Heart right ventricle (tissue), 16 donors: ENCODE data around the gene CTBP2. TPM values are rescaled to one million over a fixed set of nuclear protein-coding genes. Genes with fewer than 3 reads are reported as not detected.

Experiments used
- ATAC-seq, 8 donors: fragments of 200-7000 bp; cut with Tn5 transposase; one replicate each; pipeline ENCODE4 v1.9.1; 2020; ENCODE audit warnings: mild to moderate bottlenecking in 8 of 8, moderate library complexity in 8 of 8, moderate number of reproducible peaks in 1 of 8
- DNase-seq, 2 donors: peaks; one replicate each; pipeline ENCODE4 v3.0.0-alpha.2; 2020
- H3K27ac ChIP-seq, 10 donors: fragments of 200-600 bp; sonication (generic) in 2 of 10; one replicate each; pipeline versions ENCODE4 v1.5.0 to v1.8.0; 2020 to 2022; ENCODE audit warnings: mild to moderate bottlenecking in 3 of 10
- H3K27me3 ChIP-seq, 7 donors: fragments of 200-600 bp; one replicate each; pipeline ENCODE4 v1.8.0; 2021 to 2022; ENCODE audit warnings: mild to moderate bottlenecking in 2 of 7
- H3K36me3 ChIP-seq, 9 donors: fragments of 200-600 bp; sonication (generic) in 1 of 9; one replicate each; pipeline versions ENCODE4 v1.5.0 to v1.8.0; 2020 to 2022; ENCODE audit warnings: mild to moderate bottlenecking in 2 of 9
- H3K4me1 ChIP-seq, 9 donors: fragments of 200-600 bp; sonication (generic) in 1 of 9; one replicate each; pipeline versions ENCODE4 v1.5.0 to v1.8.0; 2020 to 2022; ENCODE audit warnings: mild to moderate bottlenecking in 4 of 9
- H3K4me3 ChIP-seq, 10 donors: fragments of 200-600 bp; sonication (generic) in 2 of 10; one replicate each; pipeline versions ENCODE4 v1.5.0 to v1.8.0; 2020 to 2022; ENCODE audit warnings: mild to moderate bottlenecking in 7 of 10, moderate library complexity in 2 of 10
- H3K9me3 ChIP-seq, 11 donors: fragments of 200-600 bp in 10 of 11; sonication (generic) in 2 of 11; one replicate each; pipeline versions ENCODE4 v1.5.0 to v1.8.0; 2013 to 2022; ENCODE audit warnings: mild to moderate bottlenecking in 2 of 11, control low read depth in 1 of 11, moderate library complexity in 1 of 11
- WGBS, 2 donors: extraction: QIAGEN DNeasy Blood & Tissue Kit; methylation state at CpG; one replicate each; pipeline ENCODE4 v1.1.7; 2013; ENCODE audit warnings: inconsistent platforms in 1 of 2; 5-methylcytosine and 5-hydroxymethylcytosine counted together
- intact Hi-C, 10 donors: fragments of 100-400 bp; cut with DNase I; formaldehyde crosslinking; loops; one replicate each; pipeline versions ENCODE4 v1.11.1 to v1.14.2; 2022
- polyA plus RNA-seq, 2 donors: library from polyadenylated mRNA; stranded (reverse); fragments of 200-250 nt; gene quantifications; one replicate each; pipeline ENCODE4 v1.2.3, GENCODE V29; 2013
- total RNA-seq, 10 donors: library from RNA; stranded (reverse); fragmentation: NEBNext Ultra II Directional in 3 of 10; extraction: Animal tissue kit (Norgen Biotek cat#: 25700) in 3 of 10; gene quantifications; one replicate each; pipeline versions ENCODE4 v1.2.1 to v1.2.4, GENCODE V29; 2021 to 2023
- TF ChIP-seq, protein P1 (sequence below), 9 donors: fragments of 200-600 bp; sonication (generic) in 2 of 9; IDR thresholded peaks; one replicate each; pipeline versions ENCODE4 v1.5.0 to v1.8.0; 2021 to 2022; ENCODE audit warnings: antibody characterized with exemption in 9 of 9, mild to moderate bottlenecking in 5 of 9, moderate library complexity in 1 of 9
- donor health status: Arrhythmogenic right ventricular cardiomyopathy.
- donor health status: ischemic (EF 13 %, LVEDD 7.1; RV severe dilation, severe dysfunction).
- donor health status: healthy with polysubstance abuse.
- donor health status: DM: no; HTN: yes; CAD: no.
- donor health status: DM: no; HTN: no; CAD: no.
- donor health status: ischemic (EF 25% LVEDD 6.9; RV normal size, moderate dysfunction).
- donor health status: ischemic (EF 25% LVEDD 5.7; RV mildly dilated, moderate dysfunction).
- donor health status: healthy.
- donor health status: DM: yes; HTN: yes; CAD: no.
- donor health status: Ischemic cardiomyopathy.
- donor health status: ischemic (EF 35%, LVEDD 5.7; RV mildly dilated, moderate dysfunction).
- donor health status: nonischemic (EF 11% LVEDD 7.7; RV severe dilation, severe dysfunction).
- donor health status: DM: yes; HTN: yes; CAD: no.
- donor health status: PGD.
- donor health status: ischemic (EF 29% LVEDD 5.4; RV normal size, mild dysfunction).
- donor health status: nonischemic (EF 23%, LVEDD 6.1; RV moderate dilation, normal function).

The CTBP2 gene
- total and polyA plus RNA-seq, 12 donors, result 14.7 to 36.2 (median 26.0) TPM

DNA sequence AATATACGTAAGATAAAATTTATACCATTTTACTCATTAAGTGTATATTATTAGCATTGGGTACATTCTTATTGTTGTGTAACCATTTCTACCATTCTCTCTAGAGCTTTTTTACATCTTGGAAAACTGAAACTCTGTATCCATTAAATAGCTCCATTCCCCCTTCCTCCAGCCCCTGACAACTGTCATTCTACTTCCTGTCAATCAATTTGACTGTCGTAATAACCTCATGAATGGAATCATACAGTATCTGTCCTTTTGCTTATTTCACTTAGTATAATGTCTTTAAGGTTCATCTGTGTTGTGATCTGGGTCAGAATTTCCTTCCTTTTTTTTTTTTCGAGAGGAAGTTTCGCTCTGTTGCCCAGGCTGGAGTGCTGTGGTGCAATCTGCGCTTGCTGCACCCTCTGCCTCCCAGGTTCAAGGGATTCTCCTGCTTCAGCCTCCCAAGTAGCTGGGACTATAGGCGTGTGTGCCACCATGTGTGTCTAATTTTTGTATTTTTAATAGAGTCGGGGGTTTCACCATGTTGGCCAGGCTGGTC lies 202.9 kb downstream of the CTBP2 start:
- Histone ChIP-seq H3K27ac (no peak overlapping the region), H3K27me3 (no peaks in the 10 kb centered on the region), H3K4me1 (peaks cover 0 to 75% (median 36%) of the 10 kb centered on the region in 9 donors), H3K36me3 (peaks cover 0 to 11% (median 0%) of the 10 kb centered on the region in 9 donors), H3K9me3 (no peaks in the 10 kb centered on the region), H3K4me3 (no peak overlapping the region)
- intact Hi-C loops, result no loop called here
- TF ChIP-seq, protein P1, sequence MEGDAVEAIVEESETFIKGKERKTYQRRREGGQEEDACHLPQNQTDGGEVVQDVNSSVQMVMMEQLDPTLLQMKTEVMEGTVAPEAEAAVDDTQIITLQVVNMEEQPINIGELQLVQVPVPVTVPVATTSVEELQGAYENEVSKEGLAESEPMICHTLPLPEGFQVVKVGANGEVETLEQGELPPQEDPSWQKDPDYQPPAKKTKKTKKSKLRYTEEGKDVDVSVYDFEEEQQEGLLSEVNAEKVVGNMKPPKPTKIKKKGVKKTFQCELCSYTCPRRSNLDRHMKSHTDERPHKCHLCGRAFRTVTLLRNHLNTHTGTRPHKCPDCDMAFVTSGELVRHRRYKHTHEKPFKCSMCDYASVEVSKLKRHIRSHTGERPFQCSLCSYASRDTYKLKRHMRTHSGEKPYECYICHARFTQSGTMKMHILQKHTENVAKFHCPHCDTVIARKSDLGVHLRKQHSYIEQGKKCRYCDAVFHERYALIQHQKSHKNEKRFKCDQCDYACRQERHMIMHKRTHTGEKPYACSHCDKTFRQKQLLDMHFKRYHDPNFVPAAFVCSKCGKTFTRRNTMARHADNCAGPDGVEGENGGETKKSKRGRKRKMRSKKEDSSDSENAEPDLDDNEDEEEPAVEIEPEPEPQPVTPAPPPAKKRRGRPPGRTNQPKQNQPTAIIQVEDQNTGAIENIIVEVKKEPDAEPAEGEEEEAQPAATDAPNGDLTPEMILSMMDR (IDR thresholded peaks at IDR 0.05), result no peak
- ATAC-seq (peak in 2 of 8 donors; percentile 19 to 35), DNase-seq (no peak)
- 73 to 80% methylated on average over 7 of the region's 7 CpGs for WGBS, 2 donors

DNA sequence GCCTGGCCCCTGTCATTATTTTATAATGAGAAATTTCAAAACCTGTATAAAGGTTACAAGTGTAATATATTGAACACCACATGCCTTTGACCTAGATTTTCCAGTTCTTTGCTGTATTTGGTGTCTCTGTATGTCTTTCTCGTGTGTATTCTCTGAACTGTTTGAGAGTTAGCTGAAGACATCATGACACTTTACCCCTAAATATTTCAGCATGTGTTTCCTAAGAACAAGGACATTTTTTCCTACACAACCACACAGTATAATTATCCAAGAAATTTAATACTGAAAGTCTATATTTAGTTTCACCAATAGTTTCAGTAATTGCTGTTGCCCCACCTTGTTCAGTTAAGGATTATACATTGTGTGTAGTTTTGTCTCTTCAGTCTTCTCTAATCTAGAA lies 203.6 kb downstream of the CTBP2 start:
- Histone ChIP-seq H3K4me3 (no peak overlapping the region), H3K27me3 (no peaks in the 10 kb centered on the region), H3K9me3 (no peaks in the 10 kb centered on the region), H3K27ac (no peak overlapping the region), H3K36me3 (peaks cover 0 to 11% (median 0%) of the 10 kb centered on the region in 9 donors), H3K4me1 (peaks cover 0 to 68% (median 35%) of the 10 kb centered on the region in 9 donors)
- DNase-seq (no peak), ATAC-seq (no peak)
- 63 to 67% methylated on average over 1 of the region's 1 CpG for whole genome bisulfite sequencing, 2 donors
- TF ChIP-seq, protein P1 (IDR thresholded peaks at IDR 0.05), result no peak
- intact Hi-C loops, result no loop called here

DNA sequence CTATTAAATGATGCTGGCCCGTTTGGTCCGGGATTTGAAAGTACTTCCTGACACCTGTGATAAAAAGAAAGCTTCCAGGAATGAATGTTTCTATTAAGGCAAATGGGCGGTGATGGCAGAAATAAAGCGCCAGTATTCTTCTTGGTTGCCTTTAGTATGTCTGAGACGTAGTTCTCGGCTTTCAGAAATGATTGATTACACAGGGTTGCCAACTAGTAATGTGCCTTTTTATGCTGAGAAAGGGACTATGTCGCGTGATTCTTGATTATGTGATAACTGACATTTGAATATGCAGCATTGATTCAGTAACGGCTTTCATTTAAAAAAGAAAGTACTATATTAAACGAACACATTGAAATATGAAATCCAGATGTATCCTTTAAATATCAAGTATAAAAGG lies 204.5 kb downstream of the CTBP2 start:
- H3K4me3 ChIP-seq, result no peak overlapping the region
- 52 to 63% methylated on average over 10 of the region's 10 CpGs for WGBS, 2 donors
- no peaks in the 10 kb centered on the region for H3K27me3 ChIP-seq
- peaks cover 0 to 11% (median 0%) of the 10 kb centered on the region in 9 donors for H3K36me3 ChIP-seq
- ATAC-seq (no peak), DNase-seq (no peak)
- intact Hi-C loops, result no loop called here
- H3K27ac ChIP-seq, result no peak overlapping the region
- H3K9me3 ChIP-seq, result no peaks in the 10 kb centered on the region
- TF ChIP-seq, protein P1 (IDR thresholded peaks at IDR 0.05), result no peak
- H3K4me1 ChIP-seq, result peaks cover 0 to 59% (median 32%) of the 10 kb centered on the region in 9 donors

DNA sequence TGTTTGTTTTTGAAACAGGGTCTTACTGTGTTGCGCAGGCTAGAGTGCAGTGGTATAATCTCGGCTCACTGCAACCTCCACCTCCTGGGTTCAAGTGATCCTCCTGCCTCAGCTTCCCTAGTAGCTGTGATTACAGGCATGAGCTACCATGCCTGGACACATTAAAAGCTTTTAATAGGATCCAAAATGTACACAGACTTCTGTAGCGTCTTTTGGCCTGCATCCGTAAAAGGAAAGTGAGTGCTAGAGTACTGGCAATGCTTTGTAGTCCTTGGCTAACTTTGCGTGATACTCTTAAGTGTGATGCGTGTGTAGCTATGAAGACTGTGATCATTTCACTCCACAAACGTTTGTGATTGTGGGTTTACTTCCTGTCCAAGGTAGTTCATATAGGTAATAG lies 205.1 kb downstream of the CTBP2 start:
- intact Hi-C loops, result no loop called here
- ATAC-seq (peak in 3 of 8 donors; percentile 27 to 41 (median 28)), DNase-seq (no peak)
- no peaks in the 10 kb centered on the region for H3K27me3 ChIP-seq
- TF ChIP-seq, protein P1 (IDR thresholded peaks at IDR 0.05), result no peak
- no peaks in the 10 kb centered on the region for H3K9me3 ChIP-seq
- H3K4me3 ChIP-seq, result no peak overlapping the region
- peaks cover 0 to 11% (median 0%) of the 10 kb centered on the region in 9 donors for H3K36me3 ChIP-seq
- H3K27ac ChIP-seq, result peak overlapping the region in 1 of 10 donors; percentile 13
- 39 to 45% methylated on average over 7 of the region's 7 CpGs for WGBS, 2 donors
- peaks cover 0 to 59% (median 32%) of the 10 kb centered on the region in 9 donors for H3K4me1 ChIP-seq
